ENCODE results near the gene PLSCR5.

- TF ChIP-seq POLR2A (IDR thresholded peaks at IDR 0.05; ENCODE audit: extremely low read depth, insufficient read length) (no peak), MYC (IDR thresholded peaks at IDR 0.05; ENCODE audit: low read depth, low read length) (no peak)
- TF ChIP-seq, protein P1, sequence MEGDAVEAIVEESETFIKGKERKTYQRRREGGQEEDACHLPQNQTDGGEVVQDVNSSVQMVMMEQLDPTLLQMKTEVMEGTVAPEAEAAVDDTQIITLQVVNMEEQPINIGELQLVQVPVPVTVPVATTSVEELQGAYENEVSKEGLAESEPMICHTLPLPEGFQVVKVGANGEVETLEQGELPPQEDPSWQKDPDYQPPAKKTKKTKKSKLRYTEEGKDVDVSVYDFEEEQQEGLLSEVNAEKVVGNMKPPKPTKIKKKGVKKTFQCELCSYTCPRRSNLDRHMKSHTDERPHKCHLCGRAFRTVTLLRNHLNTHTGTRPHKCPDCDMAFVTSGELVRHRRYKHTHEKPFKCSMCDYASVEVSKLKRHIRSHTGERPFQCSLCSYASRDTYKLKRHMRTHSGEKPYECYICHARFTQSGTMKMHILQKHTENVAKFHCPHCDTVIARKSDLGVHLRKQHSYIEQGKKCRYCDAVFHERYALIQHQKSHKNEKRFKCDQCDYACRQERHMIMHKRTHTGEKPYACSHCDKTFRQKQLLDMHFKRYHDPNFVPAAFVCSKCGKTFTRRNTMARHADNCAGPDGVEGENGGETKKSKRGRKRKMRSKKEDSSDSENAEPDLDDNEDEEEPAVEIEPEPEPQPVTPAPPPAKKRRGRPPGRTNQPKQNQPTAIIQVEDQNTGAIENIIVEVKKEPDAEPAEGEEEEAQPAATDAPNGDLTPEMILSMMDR (IDR thresholded peaks at IDR 0.05; ENCODE audit: low read depth, low read length) = no peak
- TF ChIP-seq, protein P2, sequence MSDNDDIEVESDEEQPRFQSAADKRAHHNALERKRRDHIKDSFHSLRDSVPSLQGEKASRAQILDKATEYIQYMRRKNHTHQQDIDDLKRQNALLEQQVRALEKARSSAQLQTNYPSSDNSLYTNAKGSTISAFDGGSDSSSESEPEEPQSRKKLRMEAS (IDR thresholded peaks at IDR 0.05; ENCODE audit: low read depth, low read length) = no peak
Observed at GRCh38 chr3:146650691-146651442, 45.7 kb upstream of the PLSCR5 start.

Measured in NB4 (cell line).